ENCODE measurements around the gene REG4. TPM values are rescaled to one million over a fixed set of nuclear protein-coding genes. Genes with fewer than 3 reads are reported as not detected.

The REG4 gene
- total RNA-seq, 3 donors from 2014 or later, result 1.6 to 36.1 (median 9.3) TPM

DNA sequence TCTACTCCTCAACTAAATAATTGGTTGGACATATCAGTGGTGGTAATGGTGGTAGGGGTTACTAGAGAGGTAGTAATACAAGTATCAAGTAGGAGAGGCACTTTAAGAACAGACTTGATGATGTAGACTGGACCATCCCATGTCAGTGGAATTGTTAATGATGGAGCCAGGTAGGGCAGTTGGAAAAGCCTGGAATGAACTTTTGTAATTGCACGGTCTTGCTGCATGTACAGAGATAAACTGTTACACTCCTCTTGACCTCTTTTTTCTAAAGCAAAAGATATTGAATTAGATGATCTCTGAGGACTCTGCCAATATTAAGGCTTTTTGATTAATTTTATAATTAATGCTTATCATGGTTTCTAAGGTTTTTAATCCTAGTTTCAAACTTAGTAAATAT, 48.3 kb downstream of the REG4 start:
- Histone ChIP-seq H3K4me3 (no peak overlapping the region), H3K36me3 (ENCODE audit: low read depth) (no peaks in the 10 kb centered on the region), H3K9me3 (no peaks in the 10 kb centered on the region), H3K4me1 (ENCODE audit: low read depth) (peaks cover 3% of the 10 kb centered on the region)
- DNase-seq, result no peak
- ATAC-seq, result no peak
- intact Hi-C loops (cut with DNase I, micrococcal nuclease), result no loop called here
- TF ChIP-seq, protein P1, sequence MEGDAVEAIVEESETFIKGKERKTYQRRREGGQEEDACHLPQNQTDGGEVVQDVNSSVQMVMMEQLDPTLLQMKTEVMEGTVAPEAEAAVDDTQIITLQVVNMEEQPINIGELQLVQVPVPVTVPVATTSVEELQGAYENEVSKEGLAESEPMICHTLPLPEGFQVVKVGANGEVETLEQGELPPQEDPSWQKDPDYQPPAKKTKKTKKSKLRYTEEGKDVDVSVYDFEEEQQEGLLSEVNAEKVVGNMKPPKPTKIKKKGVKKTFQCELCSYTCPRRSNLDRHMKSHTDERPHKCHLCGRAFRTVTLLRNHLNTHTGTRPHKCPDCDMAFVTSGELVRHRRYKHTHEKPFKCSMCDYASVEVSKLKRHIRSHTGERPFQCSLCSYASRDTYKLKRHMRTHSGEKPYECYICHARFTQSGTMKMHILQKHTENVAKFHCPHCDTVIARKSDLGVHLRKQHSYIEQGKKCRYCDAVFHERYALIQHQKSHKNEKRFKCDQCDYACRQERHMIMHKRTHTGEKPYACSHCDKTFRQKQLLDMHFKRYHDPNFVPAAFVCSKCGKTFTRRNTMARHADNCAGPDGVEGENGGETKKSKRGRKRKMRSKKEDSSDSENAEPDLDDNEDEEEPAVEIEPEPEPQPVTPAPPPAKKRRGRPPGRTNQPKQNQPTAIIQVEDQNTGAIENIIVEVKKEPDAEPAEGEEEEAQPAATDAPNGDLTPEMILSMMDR (IDR thresholded peaks at IDR 0.05), result no peak

DNA sequence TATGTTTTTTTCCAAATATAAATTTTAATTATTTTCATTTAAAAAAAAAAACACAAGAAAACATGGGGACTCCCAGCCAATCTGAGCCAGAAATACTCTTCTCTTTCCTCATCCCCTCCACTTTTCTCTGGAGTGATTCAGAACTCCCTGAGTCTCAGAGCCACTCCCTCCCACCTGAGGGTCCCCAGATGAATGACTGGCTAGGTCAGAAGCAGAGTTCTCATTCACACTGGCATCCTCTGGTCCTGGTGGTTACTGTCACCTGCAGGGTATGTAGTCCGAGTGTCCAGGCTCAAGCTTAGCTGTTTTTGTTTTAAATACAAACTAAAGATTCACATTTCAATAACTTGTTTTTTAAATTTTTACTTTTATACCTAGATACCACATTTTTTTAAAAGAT, 48.9 kb downstream of the REG4 start:
- H3K36me3 ChIP-seq (ENCODE audit: low read depth), result no peaks in the 10 kb centered on the region
- no peaks in the 10 kb centered on the region for H3K9me3 ChIP-seq
- intact Hi-C loops (cut with DNase I, micrococcal nuclease), result no loop called here
- TF ChIP-seq, protein P1 (IDR thresholded peaks at IDR 0.05), result no peak
- DNase-seq (no peak), ATAC-seq (no peak)
- no peak overlapping the region for H3K4me3 ChIP-seq
- H3K4me1 ChIP-seq (ENCODE audit: low read depth), result peaks cover 3% of the 10 kb centered on the region

GRCh38 chr1:119758584-119758983, 52.7 kb downstream of the REG4 start:
- no peaks in the 10 kb centered on the region for H3K36me3 ChIP-seq (ENCODE audit: low read depth)
- no peaks in the 10 kb centered on the region for H3K9me3 ChIP-seq
- H3K4me1 ChIP-seq (ENCODE audit: low read depth), result no peaks in the 10 kb centered on the region
- DNase-seq, result no peak
- no peak overlapping the region for H3K4me3 ChIP-seq
- intact Hi-C loops (cut with DNase I, micrococcal nuclease), result no loop called here
- no peak for ATAC-seq
- TF ChIP-seq, protein P1 (IDR thresholded peaks at IDR 0.05), result no peak

- DNase-seq (no peak), ATAC-seq (no peak)
- TF ChIP-seq, protein P1 (IDR thresholded peaks at IDR 0.05), result no peak
- intact Hi-C loops (cut with DNase I, micrococcal nuclease), result no loop called here
- Histone ChIP-seq H3K4me3 (no peak overlapping the region), H3K9me3 (no peaks in the 10 kb centered on the region), H3K4me1 (ENCODE audit: low read depth) (no peaks in the 10 kb centered on the region), H3K36me3 (ENCODE audit: low read depth) (peaks cover 4% of the 10 kb centered on the region)
These were observed 58.7 kb downstream of the REG4 start for GRCh38 chr1:119752592-119752991.

GRCh38 chr1:119748040-119748439, 63.2 kb downstream of the REG4 start:
- intact Hi-C loops (cut with DNase I, micrococcal nuclease), result no loop called here
- no peak for ATAC-seq
- Histone ChIP-seq H3K9me3 (no peaks in the 10 kb centered on the region), H3K36me3 (ENCODE audit: low read depth) (peaks cover 4% of the 10 kb centered on the region), H3K4me3 (no peak overlapping the region), H3K4me1 (ENCODE audit: low read depth) (no peaks in the 10 kb centered on the region)
- no peak for DNase-seq
- TF ChIP-seq, protein P1 (IDR thresholded peaks at IDR 0.05), result no peak

DNA sequence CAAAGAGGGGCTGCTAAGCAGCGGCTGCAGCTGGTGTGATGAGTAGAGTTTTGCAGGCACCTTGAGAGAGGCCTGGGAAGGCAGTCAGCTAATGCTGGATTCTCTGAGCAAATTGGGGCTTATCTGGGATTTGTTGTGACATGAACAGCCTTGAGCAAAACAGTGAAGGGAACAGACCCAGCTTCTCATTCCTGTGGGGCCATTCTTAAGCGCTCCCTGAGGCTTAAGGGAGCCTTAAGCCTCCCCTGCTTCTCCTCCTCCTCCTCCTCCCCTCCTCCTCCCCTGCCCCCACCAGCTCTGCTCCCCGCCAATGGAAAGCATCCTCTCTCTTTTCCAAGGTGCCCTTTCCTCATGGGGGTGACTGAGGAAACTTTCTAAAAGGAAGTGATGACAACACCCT, 63.8 kb downstream of the REG4 start:
- TF ChIP-seq, protein P1 (IDR thresholded peaks at IDR 0.05), result no peak
- no peak for DNase-seq
- Histone ChIP-seq H3K4me3 (no peak overlapping the region), H3K9me3 (no peaks in the 10 kb centered on the region), H3K4me1 (ENCODE audit: low read depth) (no peaks in the 10 kb centered on the region), H3K36me3 (ENCODE audit: low read depth) (peaks cover 4% of the 10 kb centered on the region)
- no peak for ATAC-seq
- intact Hi-C loops (cut with DNase I, micrococcal nuclease), result no loop called here

Data from mucosa of descending colon (tissue), 3 donors.